EL (cell line): Measurements from ENCODE around the gene ROBO1.
"Not testable (repeated sequence)": the region's sequence is repeated elsewhere in the genome, so short reads cannot be mapped to it uniquely, and the experiment has no call there.

ENCODE experiments used
- DNase-seq: peaks from one replicate; pipeline ENCODE4 v3.0.0-alpha.2; 2016

ROBO1 gene

GRCh38 chr3:79767905-79768267, at the start of gene ROBO1:
ROBO1 (minus strand) TSS chr3:79767998.
- DNase-seq: no peak

DNA sequence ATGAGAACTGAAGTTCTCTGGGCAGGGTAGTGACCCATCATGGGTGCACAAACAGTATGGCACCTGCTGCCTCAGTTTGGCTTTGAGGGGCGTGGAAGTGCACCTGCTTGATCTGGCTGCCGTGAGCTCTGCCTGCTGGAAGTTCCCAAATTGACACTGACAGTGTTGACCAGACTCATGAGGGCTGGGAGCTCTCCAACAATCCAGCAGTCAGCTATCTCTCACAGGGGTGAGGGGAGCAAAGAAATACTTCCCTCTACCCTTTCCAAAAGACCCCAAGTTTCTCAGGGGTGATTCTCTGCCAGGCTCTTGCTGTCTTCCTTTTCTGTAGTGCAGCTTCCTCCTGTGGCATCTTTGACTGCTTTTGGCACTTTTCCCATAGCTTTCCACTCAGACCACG, 49.4 kb upstream of the ROBO1 start:
- DNase-seq: no peak

DNA sequence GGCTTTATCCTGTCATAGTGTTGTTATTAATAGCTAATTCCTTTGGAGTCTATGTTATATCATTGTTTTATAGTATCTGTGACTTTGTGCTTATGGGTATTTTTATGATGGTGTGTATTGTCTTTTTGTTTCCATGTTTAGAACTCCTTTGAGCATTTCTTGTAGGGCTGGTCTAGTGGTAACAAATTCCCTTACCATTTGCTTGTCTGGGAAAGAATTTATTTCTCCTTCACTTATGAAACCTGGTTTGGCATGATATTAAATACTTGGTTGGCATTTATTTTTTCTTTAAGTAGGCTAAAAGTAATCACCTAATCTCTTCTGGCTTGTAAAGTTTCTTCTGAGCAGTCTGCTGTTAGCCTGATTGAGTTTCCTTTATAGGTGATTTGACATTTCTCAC, 47.7 kb upstream of the ROBO1 start:
- DNase-seq: no peak

DNA sequence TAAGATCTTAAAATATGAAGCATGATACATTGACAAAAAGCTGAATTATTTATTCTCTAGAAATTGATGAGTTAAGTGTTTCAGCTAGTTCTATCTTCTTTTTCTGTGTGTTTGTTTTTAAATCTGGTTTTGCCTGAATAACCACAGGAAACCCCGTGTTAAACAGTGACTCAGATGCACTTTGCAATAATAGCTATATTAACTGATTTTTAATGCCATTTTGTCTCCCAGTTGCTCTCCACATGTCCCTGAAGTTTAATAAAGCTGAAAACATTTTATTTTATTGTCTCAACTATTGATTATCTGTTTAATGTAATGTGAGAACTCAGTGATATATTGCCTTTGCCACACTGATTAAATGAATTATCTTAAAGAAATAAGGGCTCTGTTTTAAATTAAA, 42.8 kb upstream of the ROBO1 start:
- no peak for DNase-seq

GRCh38 chr3:79810092-79810491, 42.3 kb upstream of the ROBO1 start:
- no peak for DNase-seq

DNA sequence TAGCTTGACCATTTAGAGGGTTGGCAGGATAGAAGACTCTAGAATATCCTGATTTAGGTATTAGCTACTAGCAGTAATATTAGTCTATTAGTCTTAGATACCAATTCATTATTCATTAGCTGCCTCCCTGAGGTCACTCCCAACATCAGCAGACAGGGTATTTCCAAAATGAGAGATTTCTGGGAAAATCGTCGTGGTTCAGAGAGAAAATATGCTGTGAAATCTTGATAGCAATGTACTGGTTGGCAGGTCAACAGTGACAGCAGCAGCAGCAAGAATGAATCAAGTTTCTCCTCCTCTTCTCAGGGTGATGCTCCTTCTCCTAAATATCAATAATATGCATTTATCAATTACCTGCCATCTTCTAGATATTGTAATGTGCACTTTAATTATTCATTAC, 41.3 kb upstream of the ROBO1 start:
- no peak for DNase-seq

DNA sequence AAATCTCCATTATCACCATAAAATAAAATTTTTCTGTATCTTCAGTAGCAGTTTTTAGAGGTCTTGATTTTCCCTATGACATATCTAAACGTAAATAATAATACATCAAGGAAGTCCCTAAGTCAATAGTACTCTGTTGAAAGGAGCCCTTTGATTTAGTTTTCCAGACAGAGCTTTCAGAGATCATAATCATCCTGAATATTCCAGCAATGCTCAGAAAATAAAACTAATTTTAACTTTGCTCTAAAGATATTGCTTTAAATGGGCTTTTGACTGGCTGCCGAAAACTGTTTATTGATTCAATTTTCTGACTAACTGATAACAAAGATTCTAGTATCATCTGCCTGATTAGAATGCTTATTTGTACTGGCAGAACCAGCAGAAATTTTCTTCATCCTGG, 40.7 kb upstream of the ROBO1 start:
- DNase-seq: no peak

GRCh38 chr3:79790177-79790576, 22.4 kb upstream of the ROBO1 start:
- DNase-seq: not testable (repeated sequence)

DNA sequence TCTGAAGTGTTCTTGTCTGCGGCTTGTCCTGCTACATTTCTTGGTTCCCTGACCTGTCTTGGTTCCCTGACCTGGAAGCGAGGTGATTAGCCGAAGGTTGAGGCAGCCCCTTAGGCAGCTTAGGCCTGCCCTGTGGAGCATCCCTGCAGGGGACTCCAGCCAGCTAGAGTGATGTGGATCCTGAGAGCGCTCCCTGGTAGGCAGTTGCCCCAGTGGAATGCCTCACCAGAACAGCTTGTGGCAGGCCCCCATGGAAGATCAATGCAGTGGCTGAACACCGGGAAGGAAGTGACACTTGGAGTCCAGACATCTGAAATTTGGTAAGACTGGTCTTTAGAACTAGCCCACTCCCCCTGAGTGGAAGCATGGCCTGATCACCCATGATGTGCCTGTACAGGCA, 5.5 kb upstream of the ROBO1 start:
- no peak for DNase-seq

DNA sequence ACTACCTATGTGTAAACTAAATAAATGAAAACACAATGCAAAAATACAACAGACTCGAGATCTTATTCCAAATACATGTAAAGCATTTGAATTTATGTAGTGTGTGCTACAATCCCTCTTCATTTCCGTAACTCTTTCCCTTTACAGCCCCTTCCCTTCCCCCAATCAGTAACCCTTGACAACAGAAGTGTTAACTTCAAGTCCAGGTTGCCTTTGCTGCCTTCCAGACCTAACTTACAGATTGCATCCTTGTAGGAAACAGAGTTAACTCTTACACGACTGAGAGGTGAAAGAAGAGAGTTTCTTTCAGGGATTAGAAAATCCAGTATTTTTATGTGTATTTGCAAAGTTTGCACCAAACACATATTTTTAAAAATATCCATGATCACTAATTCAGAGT, 1.4 kb upstream of the ROBO1 start:
- no peak for DNase-seq

DNA sequence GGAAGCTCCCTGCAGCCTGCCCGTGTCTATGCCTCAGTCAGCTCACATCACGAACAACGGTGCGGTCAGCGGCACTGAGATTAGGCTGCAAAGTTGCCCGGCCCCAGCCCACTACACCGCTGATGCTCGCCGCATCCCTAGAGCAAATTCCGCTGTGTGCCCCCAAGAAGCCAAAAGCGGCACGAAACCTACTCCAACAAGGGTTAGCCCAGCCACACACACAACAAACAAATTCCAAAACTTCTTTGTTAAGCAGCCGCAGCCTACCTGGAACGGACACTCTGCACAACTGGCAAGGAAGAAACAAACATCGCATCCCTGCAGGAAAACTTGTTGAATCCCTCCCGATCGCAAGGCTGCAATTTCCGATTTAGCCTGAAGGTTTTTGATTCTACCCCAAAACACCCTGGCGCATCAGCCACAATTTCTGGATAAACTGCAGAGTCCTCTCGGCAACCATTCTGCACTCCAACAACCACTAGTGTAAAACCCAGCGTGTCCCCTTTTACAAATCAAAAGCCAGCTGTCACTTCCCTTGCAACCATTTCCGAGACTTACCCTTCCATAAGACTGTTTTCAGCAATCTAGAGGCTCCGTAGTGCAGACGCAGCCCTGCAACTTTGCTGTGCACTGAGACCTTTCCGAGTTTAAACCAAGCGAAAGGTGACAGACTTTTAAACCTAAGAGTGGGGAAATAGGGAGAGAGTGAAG, 449 bp downstream of the ROBO1 start:
- DNase-seq: no peak

GRCh38 chr3:79766496-79767193, 1.2 kb downstream of the ROBO1 start:
- no peak for DNase-seq

DNA sequence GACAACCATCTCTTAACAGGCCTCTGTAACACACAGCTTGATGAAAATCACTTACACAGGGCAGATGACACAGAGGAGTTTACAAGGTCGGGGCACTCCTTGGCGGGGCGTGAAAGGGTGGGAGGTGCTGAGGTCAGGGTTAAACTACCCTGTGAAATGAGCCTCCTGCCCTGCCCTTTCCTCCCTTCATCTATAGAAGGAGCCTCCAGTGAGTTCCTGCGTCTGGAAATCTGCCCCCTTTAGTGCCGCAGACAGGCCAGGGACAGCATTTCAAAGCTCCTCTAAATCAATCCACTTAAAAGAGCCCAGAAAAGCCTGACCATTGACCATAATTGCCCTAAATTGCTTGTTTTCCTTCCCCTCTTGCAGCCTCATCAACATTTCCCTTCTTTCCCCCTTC, 1.9 kb downstream of the ROBO1 start:
- no peak for DNase-seq

DNA sequence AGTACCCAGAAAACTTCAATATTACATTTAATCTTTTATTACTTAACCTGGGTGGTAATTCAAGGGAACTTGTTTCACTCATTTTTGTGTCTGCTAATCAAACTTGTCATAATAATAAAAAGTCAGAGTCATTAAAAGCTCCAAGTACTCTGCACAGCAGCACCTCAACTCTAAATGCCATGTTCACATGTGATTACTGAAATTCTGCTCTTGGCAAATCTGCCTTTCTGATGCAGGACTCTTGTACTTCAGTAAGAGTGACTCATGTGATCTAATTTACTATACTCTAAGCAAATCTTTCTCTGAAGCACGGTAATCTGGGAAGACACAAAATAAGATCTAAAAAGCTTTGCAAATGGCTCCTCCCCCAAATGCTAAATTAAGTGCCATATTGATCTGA, 6.4 kb downstream of the ROBO1 start:
- DNase-seq: no peak

DNA sequence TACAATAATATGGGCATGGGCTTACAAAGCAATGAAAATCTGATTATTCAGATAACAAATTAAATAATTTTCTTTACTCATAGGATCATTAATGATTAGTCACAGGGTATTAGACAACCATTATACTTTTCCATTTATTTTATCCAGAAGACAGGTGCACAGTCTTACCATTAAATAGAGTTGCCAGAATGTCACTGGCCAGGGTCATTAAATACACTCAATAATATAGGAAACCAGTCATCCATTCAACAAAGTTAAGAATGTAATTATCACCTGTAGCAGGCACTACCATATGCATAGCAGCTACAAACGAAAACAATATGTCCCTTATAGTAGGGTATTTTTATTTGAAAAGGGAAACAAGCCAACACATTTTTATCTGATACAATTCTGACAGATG, 16.1 kb downstream of the ROBO1 start:
- DNase-seq: no peak

- no peak for DNase-seq
Measured at GRCh38 chr3:79737530-79737929, 30.3 kb downstream of the ROBO1 start.

DNA sequence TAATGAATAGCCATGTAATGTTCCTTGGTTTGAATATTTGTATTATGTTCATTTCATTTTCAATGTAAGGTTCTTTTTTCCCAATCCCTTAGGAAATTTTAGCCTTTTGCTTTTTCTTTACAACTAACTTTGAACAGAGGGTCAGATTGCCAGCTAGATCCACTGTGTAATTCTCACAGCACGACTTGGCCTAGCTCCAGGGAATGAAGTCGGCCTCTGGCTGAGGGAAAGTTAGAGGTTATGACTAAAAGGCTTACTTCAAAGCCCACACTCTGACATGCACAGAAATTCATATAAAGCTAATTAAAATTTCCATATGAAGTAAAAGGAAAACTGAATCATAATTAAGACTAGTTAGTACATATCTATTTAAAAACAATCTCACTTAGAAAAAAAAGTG, 38.7 kb downstream of the ROBO1 start:
- no peak for DNase-seq

DNA sequence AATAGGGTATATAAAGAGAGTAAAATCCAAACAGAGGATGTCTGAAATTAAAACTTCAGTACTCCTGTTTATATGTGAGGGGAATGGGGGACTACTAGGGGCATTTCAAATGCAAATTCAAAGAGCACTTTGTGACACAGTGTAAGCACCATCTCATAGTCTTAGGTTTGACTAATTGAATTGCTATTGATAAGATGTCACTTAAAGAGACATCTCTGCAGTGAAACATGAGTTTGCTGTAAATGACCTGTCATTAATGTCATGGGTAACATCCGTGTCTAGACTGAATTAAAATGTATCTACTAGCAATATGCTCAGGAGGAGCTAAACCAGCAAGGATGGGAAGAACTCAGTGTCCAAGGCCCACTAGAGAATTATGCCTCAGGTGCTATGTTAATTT, 41.0 kb downstream of the ROBO1 start:
- DNase-seq: no peak

DNA sequence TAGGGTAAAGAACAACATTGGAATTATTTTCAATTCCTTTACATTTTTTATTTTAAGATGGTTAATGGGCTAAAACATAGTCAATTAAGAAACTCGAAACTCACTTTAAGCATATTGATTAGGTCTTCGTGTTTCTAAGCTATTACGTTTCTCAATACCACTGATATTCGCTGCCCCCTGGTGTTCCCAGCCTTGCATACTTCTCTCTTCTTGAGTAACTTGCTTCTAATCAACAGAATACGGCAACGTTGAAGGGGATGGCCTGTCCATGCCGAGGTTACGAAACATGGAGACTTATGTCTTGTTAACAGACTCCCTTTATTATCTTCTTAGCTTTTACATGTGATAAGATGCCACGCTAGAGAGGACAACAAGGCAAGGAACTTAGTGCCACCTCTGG, 43.6 kb downstream of the ROBO1 start:
- DNase-seq: no peak

DNA sequence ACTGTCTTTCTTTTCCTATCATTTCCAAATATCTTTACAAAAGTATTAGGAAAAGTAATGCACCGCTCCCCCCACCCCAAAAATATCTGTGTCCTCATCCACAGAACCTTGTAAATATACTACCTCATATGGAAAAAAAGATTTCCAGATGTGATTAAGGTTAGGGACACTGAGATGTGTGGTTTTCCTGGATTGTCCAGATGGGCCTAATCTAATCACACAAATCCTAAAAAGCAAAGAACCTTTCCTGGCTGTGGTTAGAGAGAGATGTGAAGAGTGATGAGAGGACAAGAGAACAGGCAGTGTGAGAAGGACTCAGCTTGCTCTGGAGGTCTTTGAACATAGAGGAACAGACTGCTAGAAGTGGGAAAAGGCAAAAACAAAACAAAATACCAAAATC, 77.7 kb downstream of the ROBO1 start:
- DNase-seq: no peak

DNA sequence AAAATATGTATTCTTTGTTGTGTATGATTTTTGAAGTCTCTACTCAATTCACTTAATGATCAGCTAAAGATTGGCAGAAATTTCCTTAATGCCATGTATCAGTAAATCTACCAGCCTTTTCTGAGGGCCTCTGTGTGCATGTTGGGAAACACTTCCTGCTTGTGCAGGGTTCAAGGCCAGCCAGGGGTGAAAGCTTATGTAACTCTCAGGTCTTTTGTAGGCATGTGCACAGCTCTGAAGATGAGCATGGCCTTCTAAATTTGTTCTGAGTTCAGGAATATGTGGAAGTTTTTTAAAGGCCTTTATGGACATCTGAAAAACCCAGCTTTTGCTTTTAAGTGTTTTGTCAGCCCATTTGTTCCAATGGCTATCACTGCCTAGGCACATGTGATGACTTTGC, 82.7 kb downstream of the ROBO1 start:
- no peak for DNase-seq

GRCh38 chr3:79684041-79684440, 83.8 kb downstream of the ROBO1 start:
- DNase-seq: no peak

GRCh38 chr3:79672731-79673130, 95.1 kb downstream of the ROBO1 start:
- no peak for DNase-seq

DNA sequence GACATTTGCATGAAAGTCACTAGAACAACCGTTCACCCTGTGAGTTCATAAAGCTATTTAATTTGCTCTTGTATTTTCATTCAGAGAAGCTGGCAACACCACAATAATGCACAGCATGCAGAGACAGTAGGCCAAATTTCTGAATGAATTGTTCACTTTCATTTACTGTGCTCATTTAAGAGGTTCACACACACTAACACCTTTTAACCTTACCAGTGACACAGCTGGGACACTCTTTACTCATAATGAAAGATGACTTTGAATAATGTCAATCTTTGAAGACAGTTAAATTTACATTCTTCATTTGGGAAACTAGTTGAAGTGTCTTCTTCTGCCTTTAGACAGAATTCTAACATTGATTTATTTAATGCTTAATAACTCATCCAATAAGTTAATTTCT, 95.7 kb downstream of the ROBO1 start:
- DNase-seq: no peak

- no peak for DNase-seq
Measured at GRCh38 chr3:79670178-79670577, 97.6 kb downstream of the ROBO1 start.
